Ovary (tissue), 9 donors: Measurements from ENCODE around the gene OSBPL1A. TPM values are rescaled to one million over a fixed set of nuclear protein-coding genes. Genes with fewer than 3 reads are reported as not detected.

Experiments used
- DNase-seq, 5 donors: peaks; one replicate each; pipeline ENCODE4 v3.0.0-alpha.2; 2019 to 2020
- H3K27ac ChIP-seq, 2 donors: fragments of 200-600 bp; one replicate each; pipeline versions ENCODE4 v1.5.1 to v1.8.0; 2019 to 2022
- H3K27me3 ChIP-seq: fragments of 200-600 bp; one replicate; pipeline ENCODE4 v1.8.0; 2022
- H3K36me3 ChIP-seq: fragments of 200-600 bp; sonication (generic); one replicate; pipeline ENCODE4 v1.5.1; 2019
- H3K4me1 ChIP-seq: one replicate; pipeline ENCODE4 v1.8.1; 2013; ENCODE audit warnings: mild to moderate bottlenecking, moderate library complexity; ENCODE audit not compliant: insufficient read depth
- H3K4me3 ChIP-seq: fragments of 200-600 bp; sonication (generic); one replicate; pipeline ENCODE4 v1.5.1; 2017
- H3K9me3 ChIP-seq, 2 donors: fragments of 200-600 bp in 1 of 2; sonication (generic) in 1 of 2; one replicate each; pipeline versions ENCODE4 v1.5.1 to v1.8.1; 2013 to 2019; ENCODE audit warnings: mild to moderate bottlenecking in 1 of 2, moderate library complexity in 1 of 2
- CTCF ChIP-seq, 3 donors: fragments of 450-650 bp in 2 of 3; fragments of 200-600 bp in 1 of 3; IDR thresholded peaks; one replicate each; pipeline versions ENCODE4 v1.5.1 to v1.8.0; 2016 to 2022; ENCODE audit warnings: antibody characterized with exemption in 3 of 3, mild to moderate bottlenecking in 1 of 3
- EP300 ChIP-seq: sonication (generic); formaldehyde crosslinking; IDR thresholded peaks from one replicate; pipeline ENCODE4 v1.6.1; 2017; ENCODE audit warnings: antibody characterized with exemption
- POLR2A ChIP-seq: fragments of 450-650 bp; IDR thresholded peaks from one replicate; pipeline ENCODE4 v1.6.1; 2017; ENCODE audit warnings: antibody characterized with exemption, mild to moderate bottlenecking, moderate library complexity
- WGBS, 3 donors: extraction: QIAGEN DNeasy Blood & Tissue Kit in 1 of 3; methylation state at CpG; one replicate each; pipeline versions ENCODE4 v1.1.5 to v1.1.7; 2013 to 2017; 5-methylcytosine and 5-hydroxymethylcytosine counted together
- intact Hi-C, 4 donors: fragments of 100-400 bp; cut with DNase I; formaldehyde crosslinking; loops; one replicate each; pipeline versions ENCODE4 v1.11.0 to v1.15.1; 2022 to 2023
- polyA plus RNA-seq, 2 donors: library from polyadenylated mRNA; stranded (reverse); fragments of 200-250 nt in 1 of 2; fragments of 350-450 nt in 1 of 2; fragmentation: Illumina TruSeq in 1 of 2; extraction: RNeasy Lipid Tissue Mini Kit (QIAGEN cat#74804) in 1 of 2; gene quantifications; one replicate each; pipeline ENCODE4 v1.2.3, GENCODE V29; 2013 to 2014
- total RNA-seq, 7 donors: library from RNA; depleted of rRNA in 2 of 7; stranded (reverse); fragments of >200 nt in 2 of 7; fragmentation: NEBNext Ultra II Directional in 3 of 7; extraction: Animal tissue kit (Norgen Biotek cat#: 25700) in 3 of 7; gene quantifications; one replicate each; pipeline versions ENCODE4 v1.1.0 to v1.2.4, GENCODE V29; 2016 to 2023
- donor health status: DM: no; HTN: no; CAD: no; lungs with moderate emphysema.
- donor health status: DM: no; HTN: no; CAD: no.
- donor health status: Bipolar disorder and iron deficiency.
- donor health status: DM: yes; HTN: yes; CAD: no.
- donor health status: DM: no; HTN: no; CAD: no.
- donor health status: DM: yes; HTN: yes; CAD: no.

The OSBPL1A gene
- total and polyA plus RNA-seq, 9 donors, result 28.1 to 68.9 (median 40.2) TPM

- 72 to 81% (median 74%) methylated on average over 7 of the region's 7 CpGs for WGBS, 3 donors
- TF ChIP-seq EP300 (no peak), CTCF (IDR thresholded peaks at IDR 0.05) (peak in 2 of 3 donors; percentile 23 to 35), POLR2A (no peak)
- H3K27ac ChIP-seq, result no peak overlapping the region
- H3K4me1 ChIP-seq, result no peaks in the 10 kb centered on the region
- H3K27me3 ChIP-seq, result no peaks in the 10 kb centered on the region
- no peaks in the 10 kb centered on the region for H3K9me3 ChIP-seq
- intact Hi-C loops, result no loop called here
- no peak overlapping the region for H3K4me3 ChIP-seq
- DNase-seq, result peak; percentile 19 to 65 (median 52)
- H3K36me3 ChIP-seq, result no peaks in the 10 kb centered on the region
Measured at GRCh38 chr18:24176727-24177416, 220.8 kb downstream of the OSBPL1A start.

- Histone ChIP-seq H3K4me3 (no peak overlapping the region), H3K27ac (no peak overlapping the region), H3K36me3 (no peaks in the 10 kb centered on the region), H3K27me3 (no peaks in the 10 kb centered on the region), H3K4me1 (no peaks in the 10 kb centered on the region), H3K9me3 (no peaks in the 10 kb centered on the region)
- WGBS, 3 donors, result 81 to 94% (median 91%) methylated on average over 3 of the region's 3 CpGs
- intact Hi-C loops, result no loop called here
- TF ChIP-seq POLR2A (no peak), EP300 (no peak), CTCF (IDR thresholded peaks at IDR 0.05) (no peak)
- no peak for DNase-seq
Measured at GRCh38 chr18:24173997-24174396, 223.6 kb downstream of the OSBPL1A start.

- TF ChIP-seq EP300, result no peak
- DNase-seq, result no peak
- H3K4me3 ChIP-seq, result no peak overlapping the region
- WGBS, 3 donors, result 78 to 86% (median 81%) methylated on average over 8 of the region's 8 CpGs
- H3K9me3 ChIP-seq, result no peaks in the 10 kb centered on the region
- intact Hi-C loops, result no loop called here
- no peaks in the 10 kb centered on the region for H3K4me1 ChIP-seq
- no peaks in the 10 kb centered on the region for H3K36me3 ChIP-seq
- H3K27me3 ChIP-seq, result no peaks in the 10 kb centered on the region
- no peak overlapping the region for H3K27ac ChIP-seq
Measured at GRCh38 chr18:24170360-24170759, 227.3 kb downstream of the OSBPL1A start.

GRCh38 chr18:24168496-24168895 is 229.1 kb downstream of the OSBPL1A start:
- Histone ChIP-seq H3K27ac (no peak overlapping the region), H3K27me3 (no peaks in the 10 kb centered on the region), H3K9me3 (no peaks in the 10 kb centered on the region), H3K4me1 (no peaks in the 10 kb centered on the region), H3K4me3 (no peak overlapping the region), H3K36me3 (no peaks in the 10 kb centered on the region)
- DNase-seq, result no peak
- TF ChIP-seq POLR2A (no peak), CTCF (IDR thresholded peaks at IDR 0.05) (no peak), EP300 (no peak)
- intact Hi-C loops, result no loop called here
- WGBS, 3 donors, result 85 to 90% (median 90%) methylated on average over 7 of the region's 7 CpGs

- DNase-seq, result no peak
- no peaks in the 10 kb centered on the region for H3K36me3 ChIP-seq
- H3K4me3 ChIP-seq, result no peak overlapping the region
- H3K27ac ChIP-seq, result no peak overlapping the region
- no peaks in the 10 kb centered on the region for H3K9me3 ChIP-seq
- WGBS, 3 donors, result 59 to 75% (median 66%) methylated on average over 2 of the region's 2 CpGs
- no peaks in the 10 kb centered on the region for H3K27me3 ChIP-seq
- intact Hi-C loops, result no loop called here
- TF ChIP-seq CTCF (IDR thresholded peaks at IDR 0.05) (no peak), POLR2A (no peak), EP300 (no peak)
- no peaks in the 10 kb centered on the region for H3K4me1 ChIP-seq
Measured at GRCh38 chr18:24161304-24161703, 236.3 kb downstream of the OSBPL1A start.
